ENCODE results near the gene SCLT1. TPM values are rescaled to one million over a fixed set of nuclear protein-coding genes. Genes with fewer than 3 reads are reported as not detected.

SCLT1 gene
- total and polyA plus RNA-seq, 2 of the 8 experiments (the other 6 are each of a cell fraction or from before 2014, with no cell fraction given), result 4.8 to 13.1 TPM

GRCh38 chr4:128853741-128854140 is 239.6 kb downstream of the SCLT1 start:
- H3K79me1 ChIP-seq (ENCODE audit: low read depth, low read length), result peaks cover 8% of the 10 kb centered on the region; the same call in 1 of the 2 replicates
- TF ChIP-seq USF2 (IDR thresholded peaks at IDR 0.05; ENCODE audit: low read length) (no peak), SP2 (IDR thresholded peaks at IDR 0.05; ENCODE audit: low read length) (no peak), TAF7 (optimal IDR thresholded peaks at IDR 0.05; ENCODE audit: borderline replicate concordance, low read depth, low read length) (no peak), SIX5 (IDR thresholded peaks at IDR 0.05; ENCODE audit: low read depth, low read length) (no peak), TAF1 (IDR thresholded peaks at IDR 0.05; ENCODE audit: low read depth, low read length) (no peak), EP300 (IDR thresholded peaks at IDR 0.05; ENCODE audit: borderline replicate concordance in 1 of 2, low read depth in 2 of 2, low read length in 2 of 2) (no peak), RXRA (IDR thresholded peaks at IDR 0.05; ENCODE audit: insufficient read depth, low read depth, low read length) (no peak), NANOG (IDR thresholded peaks at IDR 0.05; ENCODE audit: insufficient read depth, low read depth, low read length, poor library complexity, severe bottlenecking) (no peak), E2F6 (IDR thresholded peaks at IDR 0.05) (no peak), HDAC6 (IDR thresholded peaks at IDR 0.05; ENCODE audit: low read depth, low read length) (no peak), CREB1 (IDR thresholded peaks at IDR 0.05) (no peak), POU5F1 (IDR thresholded peaks at IDR 0.05; ENCODE audit: low read depth, low read length) (no peak), TCF12 (IDR thresholded peaks at IDR 0.05; ENCODE audit: low read depth, low read length) (no peak)
- H3K79me2 ChIP-seq (ENCODE audit: control insufficient read depth in 1 of 2, insufficient read depth in 2 of 2, low read length in 2 of 2), result peaks cover 7 to 97% of the 10 kb centered on the region in 2 experiments; a peak in 3 of 4 replicates
- no peak overlapping the region for H2BK20ac ChIP-seq (ENCODE audit: low read length)
- peak in 1 of 2 experiments; percentile 46 for DNase-seq (ENCODE audit: low read depth in 1 of 2, low spot score in 2 of 2)
- H3K36me3 ChIP-seq (ENCODE audit: control insufficient read depth in 2 of 4, insufficient read depth in 4 of 4, low read length in 3 of 4), result peaks cover 67 to 99% (median 96%) of the 10 kb centered on the region in 4 experiments
- no peak overlapping the region for H3K9ac ChIP-seq (replicated peaks in 1 of 4; ENCODE audit: extremely low read depth in 1 of 4, low read depth in 3 of 4, low read length in 3 of 4)
- no peak overlapping the region for H3K4me2 ChIP-seq (ENCODE audit: insufficient read depth in 1 of 2, low read depth in 2 of 2, low read length in 2 of 2)
- no peak overlapping the region for H2BK5ac ChIP-seq (ENCODE audit: low read depth, low read length)
- H3K56ac ChIP-seq (replicated peaks; ENCODE audit: insufficient read length, low read depth, low read length), result no peak overlapping the region
- H3K4me1 ChIP-seq (replicated peaks in 1 of 4; ENCODE audit: control insufficient read depth in 3 of 4, insufficient read depth in 4 of 4, low read length in 3 of 4), result no peaks in the 10 kb centered on the region
- H2BK15ac ChIP-seq (ENCODE audit: low read length), result no peak overlapping the region
- H4K91ac ChIP-seq (replicated peaks; ENCODE audit: insufficient read length, low read length), result no peak overlapping the region
- no peak overlapping the region for H2BK12ac ChIP-seq (ENCODE audit: low read depth, low read length)
- H2AK5ac ChIP-seq (ENCODE audit: low read depth, low read length), result no peak overlapping the region
- H2AFZ ChIP-seq (ENCODE audit: low read length), result no peak overlapping the region
- FAIRE-seq, result no peak
- no peaks in the 10 kb centered on the region for H3K9me3 ChIP-seq (ENCODE audit: insufficient read depth in 2 of 2, low read depth in 1 of 2, low read length in 1 of 2)
- H3K14ac ChIP-seq (ENCODE audit: insufficient read length), result no peak overlapping the region
- no peak overlapping the region for H3K4ac ChIP-seq (replicated peaks; ENCODE audit: insufficient read length, low read depth, low read length)
- no peak overlapping the region for H3K27ac ChIP-seq (ENCODE audit: low read depth, low read length)
- H3K23me2 ChIP-seq (ENCODE audit: low read depth, low read length), result no peaks in the 10 kb centered on the region
- no peak overlapping the region for H3K4me3 ChIP-seq (ENCODE audit: extremely low read depth in 1 of 4, insufficient read depth in 2 of 4, low read depth in 3 of 4, low read length in 4 of 4)
- ChIA-PET CTCF (ENCODE audit: partially characterized antibody) (interaction anchor here (1.1 to 1.6 kb wide), 4 partner anchors 9 to 13 kb away, joined by 3 to 8 read pairs (median 4); no protein-coding TSS in a partner anchor), POLR2A (ENCODE audit: partially characterized antibody) (interaction anchor here (0.5 to 12.5 kb wide), 6 partner anchors 9 to 261 kb away, joined by 3 to 204 read pairs (median 12); no protein-coding TSS in a partner anchor)
- H4K5ac ChIP-seq (ENCODE audit: insufficient read length, low read depth, low read length), result no peak overlapping the region
- H3K23ac ChIP-seq (ENCODE audit: insufficient read length), result no peak overlapping the region
- no peak overlapping the region for H4K8ac ChIP-seq (ENCODE audit: extremely low read depth, insufficient read depth, low read length)
- no peaks in the 10 kb centered on the region for H3K27me3 ChIP-seq (replicated peaks in 1 of 4; ENCODE audit: control insufficient read depth in 3 of 4, extremely low read depth in 1 of 4, insufficient read depth in 3 of 4, low read length in 3 of 4)
- peaks cover 23 to 28% of the 10 kb centered on the region in 2 experiments for H4K20me1 ChIP-seq (replicated peaks in 1 of 2; ENCODE audit: control insufficient read depth in 1 of 2, insufficient read depth in 2 of 2, low read length in 2 of 2)
- no peak overlapping the region for H3K18ac ChIP-seq (ENCODE audit: extremely low read depth, low read length)
- H2BK120ac ChIP-seq (replicated peaks; ENCODE audit: low read depth, low read length), result no peak overlapping the region
- WGBS, 2 experiments (ENCODE audit: extremely low coverage in 1 of 2, insufficient coverage in 1 of 2, insufficient read length in 1 of 2, insufficient replicate concordance in 2 of 2, low coverage in 1 of 2, low lambda C conversion rate in 2 of 2, missing lambda C conversion rate in 1 of 2), result 87% methylated on average over 5 of the region's 5 CpGs; no CpG with 5 or more reads in 1 of the 2 experiments

Data from H1 (cell line).